WTC11 (cell line): ENCODE measurements around the gene SPATA17. TPM values are rescaled to one million over a fixed set of nuclear protein-coding genes. Genes with fewer than 3 reads are reported as not detected.

Source experiments
- ATAC-seq: fragments of 200-7000 bp; cut with Tn5 transposase; 2 replicates; pipeline ENCODE4 v1.10.0; 2021; ENCODE audit warnings: mild to moderate bottlenecking, moderate library complexity
- CTCF ChIA-PET: fragments of 300-600 bp; sonication (Branson Sonifier 250); formaldehyde crosslinking; loops from one replicate; lab custom pipeline; 2021; ENCODE audit warnings: antibody characterized with exemption; lab: Charles Lee
- POLR2A ChIA-PET: fragments of 350-600 bp; sonication (Branson Sonifier 250); formaldehyde crosslinking; loops from one replicate; lab custom pipeline; 2021; ENCODE audit warnings: antibody characterized with exemption; lab: Charles Lee
- DNase-seq: peaks from one replicate; pipeline ENCODE4 v3.0.0; 2021; ENCODE audit warnings: low spot score
- H3K27ac Mint-ChIP-seq: 2 replicates; pipeline ENCODE4 v1.8.0; 2021; ENCODE audit warnings: mixed read lengths
- H3K27me3 Mint-ChIP-seq: 2 replicates; pipeline ENCODE4 v1.8.0; 2021; ENCODE audit warnings: low read depth, mild to moderate bottlenecking, moderate library complexity, mixed read lengths
- H3K36me3 Mint-ChIP-seq: 2 replicates; pipeline ENCODE4 v1.8.0; 2021; ENCODE audit warnings: mixed read lengths
- H3K4me1 Mint-ChIP-seq: 2 replicates; pipeline ENCODE4 v1.8.0; 2022; ENCODE audit warnings: mixed read lengths
- H3K4me3 Mint-ChIP-seq: 2 replicates; pipeline ENCODE4 v1.8.0; 2021; ENCODE audit warnings: mild to moderate bottlenecking, moderate library complexity, mixed read lengths
- H3K9me3 Mint-ChIP-seq: 2 replicates; pipeline ENCODE4 v1.8.0; 2021; ENCODE audit warnings: mixed read lengths
- CDX4 ChIP-seq: fragments of 250-450 bp; sonication (Bioruptor Pico); IDR thresholded peaks from 2 replicates; pipeline ENCODE4 v1.9.0; 2021; ENCODE audit warnings: moderate library complexity, mild to moderate bottlenecking, inconsistent platforms, borderline replicate concordance
- ELF4 ChIP-seq: sonication (generic); formaldehyde crosslinking; IDR thresholded peaks from 2 replicates; pipeline ENCODE4 v1.8.1; 2022; ENCODE audit warnings: low read depth, mild to moderate bottlenecking, moderate library complexity, missing genetic modification reagents
- ETV6 ChIP-seq: sonication (generic); formaldehyde crosslinking; IDR thresholded peaks from 2 replicates; pipeline ENCODE4 v1.8.1; 2022; ENCODE audit warnings: mild to moderate bottlenecking, missing genetic modification reagents
- FOXP1 ChIP-seq: sonication (generic); formaldehyde crosslinking; IDR thresholded peaks from 2 replicates; pipeline ENCODE4 v1.8.0; 2022; ENCODE audit warnings: missing genetic modification reagents, mild to moderate bottlenecking, moderate library complexity, borderline replicate concordance
- GABPB1 ChIP-seq: sonication (generic); formaldehyde crosslinking; IDR thresholded peaks from 2 replicates; pipeline ENCODE4 v1.8.1; 2023; ENCODE audit warnings: mild to moderate bottlenecking, missing genetic modification reagents
- HMGXB4 ChIP-seq: sonication (generic); formaldehyde crosslinking; IDR thresholded peaks from 2 replicates; pipeline ENCODE4 v1.8.1; 2023; ENCODE audit warnings: mild to moderate bottlenecking, moderate library complexity, missing genetic modification reagents
- IRF1 ChIP-seq: sonication (generic); formaldehyde crosslinking; IDR thresholded peaks from 2 replicates; pipeline ENCODE4 v1.8.0; 2023; ENCODE audit warnings: missing genetic modification reagents
- JUN ChIP-seq: sonication (generic); formaldehyde crosslinking; IDR thresholded peaks from 2 replicates; pipeline ENCODE4 v1.8.0; 2023; ENCODE audit warnings: mild to moderate bottlenecking, missing genetic modification reagents
- KAT7 ChIP-seq: sonication (generic); formaldehyde crosslinking; IDR thresholded peaks from 2 replicates; pipeline ENCODE4 v1.8.1; 2023; ENCODE audit warnings: missing genetic modification reagents, mild to moderate bottlenecking, borderline replicate concordance
- MLX ChIP-seq: sonication (generic); formaldehyde crosslinking; IDR thresholded peaks from 2 replicates; pipeline ENCODE4 v1.8.1; 2023; ENCODE audit warnings: mild to moderate bottlenecking, missing genetic modification reagents, moderate library complexity
- MYBL2 ChIP-seq: sonication (generic); formaldehyde crosslinking; IDR thresholded peaks from 2 replicates; pipeline ENCODE4 v1.8.1; 2023; ENCODE audit warnings: mild to moderate bottlenecking, moderate library complexity, missing genetic modification reagents
- NFATC4 ChIP-seq: fragments of 250-450 bp; sonication (Bioruptor Pico); IDR thresholded peaks from 2 replicates; pipeline ENCODE4 v1.9.0; 2021; ENCODE audit warnings: mild to moderate bottlenecking
- NR3C1 ChIP-seq: sonication (generic); formaldehyde crosslinking; conservative IDR thresholded peaks from 2 replicates; pipeline ENCODE4 v1.8.1; 2023; ENCODE audit warnings: low read depth, mild to moderate bottlenecking, missing genetic modification reagents
- OVOL2 ChIP-seq: fragments of 250-450 bp; sonication (Bioruptor Pico); IDR thresholded peaks from 2 replicates; pipeline ENCODE4 v1.9.0; 2021; ENCODE audit warnings: mild to moderate bottlenecking, borderline replicate concordance
- PRDM15 ChIP-seq: sonication (generic); formaldehyde crosslinking; IDR thresholded peaks from 2 replicates; pipeline ENCODE4 v1.8.0; 2022; ENCODE audit warnings: missing genetic modification reagents
- RELA ChIP-seq: sonication (generic); formaldehyde crosslinking; IDR thresholded peaks from 2 replicates; pipeline ENCODE4 v1.8.1; 2022; ENCODE audit warnings: missing genetic modification reagents, mild to moderate bottlenecking, borderline replicate concordance
- SMAD3 ChIP-seq: sonication (generic); formaldehyde crosslinking; IDR thresholded peaks from 2 replicates; pipeline ENCODE4 v1.8.0; 2022; ENCODE audit warnings: missing genetic modification reagents, mild to moderate bottlenecking, borderline replicate concordance
- SMAD4 ChIP-seq: sonication (generic); formaldehyde crosslinking; IDR thresholded peaks from 2 replicates; pipeline ENCODE4 v1.8.0; 2022; ENCODE audit warnings: mild to moderate bottlenecking, missing genetic modification reagents
- SOX15 ChIP-seq: fragments of 250-450 bp; sonication (Bioruptor Pico); IDR thresholded peaks from 2 replicates; pipeline ENCODE4 v1.9.0; 2021; ENCODE audit warnings: mild to moderate bottlenecking
- TEAD1 ChIP-seq: sonication (generic); formaldehyde crosslinking; IDR thresholded peaks from 2 replicates; pipeline ENCODE4 v1.8.0; 2022; ENCODE audit warnings: mild to moderate bottlenecking, missing genetic modification reagents
- USF1 ChIP-seq: sonication (generic); formaldehyde crosslinking; IDR thresholded peaks from 2 replicates; pipeline ENCODE4 v1.8.0; 2022; ENCODE audit warnings: mild to moderate bottlenecking, missing genetic modification reagents
- ZBTB21 ChIP-seq: sonication (generic); formaldehyde crosslinking; IDR thresholded peaks from 2 replicates; pipeline ENCODE4 v1.8.1; 2023; ENCODE audit warnings: mild to moderate bottlenecking, missing genetic modification reagents, borderline replicate concordance
- ZNF219 ChIP-seq: sonication (generic); formaldehyde crosslinking; IDR thresholded peaks from 2 replicates; pipeline ENCODE4 v1.8.0; 2023; ENCODE audit warnings: missing genetic modification reagents, mild to moderate bottlenecking, borderline replicate concordance
- ZNF263 ChIP-seq: sonication (generic); formaldehyde crosslinking; IDR thresholded peaks from 2 replicates; pipeline ENCODE4 v1.8.1; 2022; ENCODE audit warnings: low read depth, mild to moderate bottlenecking, moderate library complexity, missing genetic modification reagents
- ZNF416 ChIP-seq: fragments of 250-450 bp; sonication (Bioruptor Pico); IDR thresholded peaks from 2 replicates; pipeline ENCODE4 v1.9.0; 2021; ENCODE audit warnings: mild to moderate bottlenecking, inconsistent platforms
- ZNF532 ChIP-seq: fragments of 250-450 bp; sonication (Bioruptor Pico); IDR thresholded peaks from 2 replicates; pipeline ENCODE4 v1.9.0; 2021; ENCODE audit warnings: mild to moderate bottlenecking, borderline replicate concordance
- total RNA-seq: library from RNA; stranded (reverse); gene quantifications from 3 replicates; pipeline ENCODE4 v1.2.3, GENCODE V29; 2021

SPATA17 gene
- total RNA-seq, 1 experiment from 2014 or later = 1.3 TPM

GRCh38 chr1:217805792-217806191 is 174.6 kb downstream of the SPATA17 start:
- Mint-ChIP-seq H3K27me3 (no peaks in the 10 kb centered on the region), H3K27ac (no peak overlapping the region), H3K4me1 (no peaks in the 10 kb centered on the region), H3K4me3 (no peak overlapping the region), H3K36me3 (no peaks in the 10 kb centered on the region), H3K9me3 (no peaks in the 10 kb centered on the region)
- no peak for DNase-seq
- ChIA-PET CTCF (no interaction called here), POLR2A (no interaction called here)
- no peak for ATAC-seq
- TF ChIP-seq KAT7 (CRISPR knock-in tag) (no peak), JUN (CRISPR knock-in tag) (no peak), HMGXB4 (CRISPR knock-in tag) (no peak), ZNF416 (CRISPR knock-in tag) (no peak), FOXP1 (CRISPR knock-in tag) (no peak), GABPB1 (no peak), NR3C1 (CRISPR knock-in tag) (no peak), CDX4 (no peak), MLX (no peak), NFATC4 (CRISPR knock-in tag) (no peak), OVOL2 (no peak), RELA (CRISPR knock-in tag) (no peak), ZBTB21 (CRISPR knock-in tag) (no peak), SMAD4 (CRISPR knock-in tag) (no peak), ZNF219 (no peak), USF1 (CRISPR knock-in tag) (no peak), ZNF532 (no peak), MYBL2 (CRISPR knock-in tag) (no peak), ETV6 (CRISPR knock-in tag) (no peak)

GRCh38 chr1:217812175-217812574 is 181.0 kb downstream of the SPATA17 start:
- ATAC-seq (no peak), DNase-seq (no peak)
- Mint-ChIP-seq H3K4me3 (no peak overlapping the region), H3K36me3 (no peaks in the 10 kb centered on the region), H3K27me3 (no peaks in the 10 kb centered on the region; the same call in 1 of the 2 replicates), H3K9me3 (peaks cover 2% of the 10 kb centered on the region), H3K4me1 (no peaks in the 10 kb centered on the region), H3K27ac (no peak overlapping the region)
- CTCF ChIA-PET = no interaction called here
- POLR2A ChIA-PET = no interaction called here
- TF ChIP-seq SOX15 = no peak
- no peak for TF ChIP-seq GABPB1
- no peak for TF ChIP-seq ZBTB21 (CRISPR knock-in tag)
- no peak for TF ChIP-seq PRDM15 (CRISPR knock-in tag)
- no peak for TF ChIP-seq TEAD1 (CRISPR knock-in tag)
- TF ChIP-seq JUN (CRISPR knock-in tag) = no peak
- no peak for TF ChIP-seq SMAD3
- TF ChIP-seq ELF4 (CRISPR knock-in tag) = no peak
- no peak for TF ChIP-seq IRF1 (CRISPR knock-in tag)
- TF ChIP-seq ZNF263 = no peak
